Non-pigmented ciliary epithelial cell (primary cell): ENCODE data around the gene GUCY2F.

Experiments used
- DNase-seq: peaks from one replicate; pipeline ENCODE4 v3.0.0-alpha.2; 2010; ENCODE audit warnings: low read depth

Gene GUCY2F

GRCh38 chrX:109481986-109482385 is at the start of gene GUCY2F:
TSS of gene GUCY2F (minus strand) at chrX:109482086. CDS start at chrX:109475936, 6,150 bp downstream.
- DNase-seq = no peak

GRCh38 chrX:109519001-109519400 is 37.1 kb upstream of the GUCY2F start:
- no peak for DNase-seq

GRCh38 chrX:109511113-109511512 is 29.2 kb upstream of the GUCY2F start:
- DNase-seq = no peak

GRCh38 chrX:109508915-109509314 is 27.0 kb upstream of the GUCY2F start:
- no peak for DNase-seq

- no peak for DNase-seq
These were observed 19.3 kb upstream of the GUCY2F start for GRCh38 chrX:109501176-109501575.

GRCh38 chrX:109498434-109498833 is 16.5 kb upstream of the GUCY2F start:
- no peak for DNase-seq

GRCh38 chrX:109489174-109489573 is 7.3 kb upstream of the GUCY2F start:
- no peak for DNase-seq

GRCh38 chrX:109487640-109488039 is 5.8 kb upstream of the GUCY2F start:
- DNase-seq = no peak

GRCh38 chrX:109485470-109486340 is 3.8 kb upstream of the GUCY2F start:
- DNase-seq = no peak

GRCh38 chrX:109484886-109485285 is 3.0 kb upstream of the GUCY2F start:
- DNase-seq = no peak

- DNase-seq = no peak
These were observed 6.6 kb downstream of the GUCY2F start for GRCh38 chrX:109475174-109475891.

- no peak for DNase-seq
These were observed 8.7 kb downstream of the GUCY2F start for GRCh38 chrX:109472939-109473735.

GRCh38 chrX:109464231-109464630 is 17.7 kb downstream of the GUCY2F start:
- no peak for DNase-seq

GRCh38 chrX:109463784-109464183 is 18.1 kb downstream of the GUCY2F start:
- DNase-seq = no peak

- DNase-seq = no peak
These were observed 33.5 kb downstream of the GUCY2F start for GRCh38 chrX:109448282-109448938.

GRCh38 chrX:109441266-109441665 is 40.6 kb downstream of the GUCY2F start:
- DNase-seq = no peak

GRCh38 chrX:109440475-109440874 is 41.4 kb downstream of the GUCY2F start:
- no peak for DNase-seq

GRCh38 chrX:109409181-109409580 is 72.7 kb downstream of the GUCY2F start:
- no peak for DNase-seq

- DNase-seq = no peak
These were observed 78.0 kb downstream of the GUCY2F start for GRCh38 chrX:109403922-109404321.

GRCh38 chrX:109399831-109400230 is 82.1 kb downstream of the GUCY2F start:
- DNase-seq = no peak

GRCh38 chrX:109398833-109399232 is 83.1 kb downstream of the GUCY2F start:
- DNase-seq = no peak

GRCh38 chrX:109398061-109398460 is 83.8 kb downstream of the GUCY2F start:
- DNase-seq = no peak
